Measurements from ENCODE around the gene GALNT17. TPM values are rescaled to one million over a fixed set of nuclear protein-coding genes. Genes with fewer than 3 reads are reported as not detected.
A peak's percentile ranks its signal among the peaks of the same experiment; 100 is the strongest.

The GALNT17 gene
- total RNA-seq, 1 donor = 0.36 TPM

DNA sequence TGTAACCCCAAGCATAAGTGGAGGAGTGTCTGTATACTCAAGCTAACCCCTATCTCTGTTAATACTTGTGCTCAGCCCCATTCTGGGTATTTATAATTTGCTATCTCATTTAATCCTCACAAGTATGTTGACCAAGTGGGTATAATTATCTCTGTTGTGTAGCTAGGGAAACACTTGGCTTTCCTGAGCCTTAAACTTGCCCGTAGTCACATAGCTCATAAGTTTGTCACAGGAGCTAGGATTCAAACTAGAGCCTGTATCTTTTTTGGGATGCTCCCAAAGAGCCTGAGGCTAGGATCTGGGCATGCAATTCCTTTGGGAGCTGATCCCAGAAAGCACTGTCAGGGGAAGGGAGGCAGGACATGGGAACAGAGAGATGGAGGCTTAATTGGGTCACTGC is 377.4 kb downstream of the GALNT17 start:
- Histone ChIP-seq H3K36me3 (ENCODE audit: insufficient read depth, low read length) (no peaks in the 10 kb centered on the region), H3K27ac (ENCODE audit: low read depth, low read length) (no peak overlapping the region)

DNA sequence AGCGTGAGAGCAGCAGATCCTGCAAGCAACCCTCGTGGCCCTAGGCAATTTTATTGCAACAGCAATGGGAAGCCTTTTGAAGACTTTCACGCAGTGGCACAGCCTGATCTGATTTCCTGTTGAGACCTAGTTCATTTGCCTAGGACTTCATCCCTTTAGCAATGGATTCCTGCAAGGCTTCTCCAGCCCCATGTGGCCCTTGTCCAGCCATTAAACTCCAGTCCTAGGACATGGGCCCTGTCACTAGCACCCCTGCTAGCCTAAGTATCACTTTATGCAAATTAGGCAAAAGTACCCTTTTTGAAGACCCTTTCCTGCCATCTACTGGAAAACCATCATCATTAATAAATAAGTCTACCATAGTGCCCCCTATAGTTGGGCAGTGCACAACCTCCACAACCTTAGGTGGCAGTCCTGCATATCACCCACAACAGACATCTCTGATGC is 379.4 kb downstream of the GALNT17 start:
- H2AFZ ChIP-seq (ENCODE audit: low read length) = no peak overlapping the region
- H3K4me2 ChIP-seq (ENCODE audit: insufficient read depth, low read length) = no peak overlapping the region
- no peak overlapping the region for H3K4me3 ChIP-seq (ENCODE audit: insufficient read depth, low read length)
- no peaks in the 10 kb centered on the region for H3K9me3 ChIP-seq (ENCODE audit: low read depth, low read length)
- DNase-seq (ENCODE audit: insufficient read length, low spot score, missing footprints) = peak; percentile 13
- no peaks in the 10 kb centered on the region for H4K20me1 ChIP-seq (ENCODE audit: insufficient read depth, low read length)
- H3K4me1 ChIP-seq (ENCODE audit: insufficient read depth, low read length) = no peaks in the 10 kb centered on the region
- no peaks in the 10 kb centered on the region for H3K79me2 ChIP-seq (ENCODE audit: insufficient read depth, low read length)
- TF ChIP-seq, protein P1, sequence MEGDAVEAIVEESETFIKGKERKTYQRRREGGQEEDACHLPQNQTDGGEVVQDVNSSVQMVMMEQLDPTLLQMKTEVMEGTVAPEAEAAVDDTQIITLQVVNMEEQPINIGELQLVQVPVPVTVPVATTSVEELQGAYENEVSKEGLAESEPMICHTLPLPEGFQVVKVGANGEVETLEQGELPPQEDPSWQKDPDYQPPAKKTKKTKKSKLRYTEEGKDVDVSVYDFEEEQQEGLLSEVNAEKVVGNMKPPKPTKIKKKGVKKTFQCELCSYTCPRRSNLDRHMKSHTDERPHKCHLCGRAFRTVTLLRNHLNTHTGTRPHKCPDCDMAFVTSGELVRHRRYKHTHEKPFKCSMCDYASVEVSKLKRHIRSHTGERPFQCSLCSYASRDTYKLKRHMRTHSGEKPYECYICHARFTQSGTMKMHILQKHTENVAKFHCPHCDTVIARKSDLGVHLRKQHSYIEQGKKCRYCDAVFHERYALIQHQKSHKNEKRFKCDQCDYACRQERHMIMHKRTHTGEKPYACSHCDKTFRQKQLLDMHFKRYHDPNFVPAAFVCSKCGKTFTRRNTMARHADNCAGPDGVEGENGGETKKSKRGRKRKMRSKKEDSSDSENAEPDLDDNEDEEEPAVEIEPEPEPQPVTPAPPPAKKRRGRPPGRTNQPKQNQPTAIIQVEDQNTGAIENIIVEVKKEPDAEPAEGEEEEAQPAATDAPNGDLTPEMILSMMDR (IDR thresholded peaks at IDR 0.05; ENCODE audit: extremely low read depth, low read depth, low read length) = peak; percentile 19
- H3K27me3 ChIP-seq (ENCODE audit: insufficient read depth, low read length) = no peaks in the 10 kb centered on the region
- no peaks in the 10 kb centered on the region for H3K36me3 ChIP-seq (ENCODE audit: insufficient read depth, low read length)
- no peak overlapping the region for H3K27ac ChIP-seq (ENCODE audit: low read depth, low read length)

More for the DNA sequence above, 377.4 kb downstream of the GALNT17 start:
- no peaks in the 10 kb centered on the region for H3K79me2 ChIP-seq (ENCODE audit: insufficient read depth, low read length)
- no peaks in the 10 kb centered on the region for H3K4me1 ChIP-seq (ENCODE audit: insufficient read depth, low read length)
- no peaks in the 10 kb centered on the region for H4K20me1 ChIP-seq (ENCODE audit: insufficient read depth, low read length)
- H3K4me3 ChIP-seq (ENCODE audit: insufficient read depth, low read length) = no peak overlapping the region
- TF ChIP-seq, protein P1 (IDR thresholded peaks at IDR 0.05; ENCODE audit: extremely low read depth, low read depth, low read length) = no peak
- no peak overlapping the region for H2AFZ ChIP-seq (ENCODE audit: low read length)
- H3K4me2 ChIP-seq (ENCODE audit: insufficient read depth, low read length) = no peak overlapping the region
- DNase-seq (ENCODE audit: insufficient read length, low spot score, missing footprints) = no peak
- H3K9me3 ChIP-seq (ENCODE audit: low read depth, low read length) = no peaks in the 10 kb centered on the region
- H3K27me3 ChIP-seq (ENCODE audit: insufficient read depth, low read length) = no peaks in the 10 kb centered on the region

DNA sequence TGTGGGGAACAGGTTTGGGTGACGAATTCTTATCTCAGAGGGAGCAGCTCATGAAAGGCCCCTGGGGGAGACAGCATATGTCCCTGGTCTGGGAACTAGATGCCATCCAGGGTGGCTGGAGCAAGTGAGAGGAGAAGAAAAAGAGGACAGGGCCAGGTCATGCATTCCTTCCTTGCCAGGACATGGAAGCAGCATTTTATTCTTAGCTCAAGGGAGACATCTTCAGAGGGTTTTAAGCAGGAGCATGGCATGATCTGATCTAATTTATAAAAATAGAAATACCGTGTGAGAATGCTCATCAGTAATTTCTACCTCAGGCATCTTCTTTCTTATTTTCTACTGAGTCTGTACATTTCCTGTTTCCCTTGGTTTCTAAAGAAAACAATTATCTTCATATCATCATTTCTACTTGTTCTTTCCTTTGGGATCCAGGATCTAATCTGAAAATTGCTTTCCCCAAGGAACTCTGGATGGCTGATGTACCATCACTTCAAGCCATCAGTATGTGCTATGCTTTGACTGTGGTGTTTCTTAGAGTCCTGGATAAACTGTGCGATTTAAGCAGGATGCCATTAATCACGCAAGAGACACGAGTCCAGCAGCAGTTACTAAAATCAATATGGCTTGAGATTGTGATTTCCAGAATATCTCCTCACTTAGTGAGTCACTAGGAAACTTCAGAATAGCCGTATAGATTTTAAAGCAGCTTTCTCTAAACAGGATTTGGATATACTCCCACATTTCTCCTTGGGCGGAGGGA is 386.2 kb downstream of the GALNT17 start:
- no peak for DNase-seq (ENCODE audit: insufficient read length, low spot score, missing footprints)
- H3K27me3 ChIP-seq (ENCODE audit: insufficient read depth, low read length) = no peaks in the 10 kb centered on the region
- H4K20me1 ChIP-seq (ENCODE audit: insufficient read depth, low read length) = no peaks in the 10 kb centered on the region
- no peak overlapping the region for H3K4me3 ChIP-seq (ENCODE audit: insufficient read depth, low read length)
- no peak overlapping the region for H3K4me2 ChIP-seq (ENCODE audit: insufficient read depth, low read length)
- TF ChIP-seq, protein P1 (IDR thresholded peaks at IDR 0.05; ENCODE audit: extremely low read depth, low read depth, low read length) = no peak
- no peak overlapping the region for H3K27ac ChIP-seq (ENCODE audit: low read depth, low read length)
- H3K79me2 ChIP-seq (ENCODE audit: insufficient read depth, low read length) = no peaks in the 10 kb centered on the region
- no peaks in the 10 kb centered on the region for H3K36me3 ChIP-seq (ENCODE audit: insufficient read depth, low read length)
- H3K4me1 ChIP-seq (ENCODE audit: insufficient read depth, low read length) = no peaks in the 10 kb centered on the region
- no peaks in the 10 kb centered on the region for H3K9me3 ChIP-seq (ENCODE audit: low read depth, low read length)
- no peak overlapping the region for H2AFZ ChIP-seq (ENCODE audit: low read length)

DNA sequence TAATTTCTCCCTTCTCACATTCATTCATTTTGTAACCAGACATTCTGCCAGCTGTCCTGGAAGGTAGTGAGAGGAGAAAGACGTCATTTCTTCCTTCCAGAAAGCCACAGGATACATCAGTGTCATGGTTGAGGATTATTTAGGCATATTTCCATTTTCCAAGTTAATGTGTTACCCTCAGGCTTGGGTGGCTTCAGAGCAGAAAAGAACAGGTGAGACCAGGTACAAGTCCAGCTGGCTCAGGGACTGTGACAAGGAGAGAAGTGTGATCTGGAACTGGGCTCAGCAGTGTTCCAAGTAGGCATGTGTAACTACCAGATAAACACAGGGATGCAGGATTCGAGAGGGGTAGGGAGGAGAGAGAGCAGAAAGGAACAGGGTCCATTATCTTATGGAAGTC is 386.9 kb downstream of the GALNT17 start:
- H3K4me3 ChIP-seq (ENCODE audit: insufficient read depth, low read length) = no peak overlapping the region
- H4K20me1 ChIP-seq (ENCODE audit: insufficient read depth, low read length) = no peaks in the 10 kb centered on the region
- no peaks in the 10 kb centered on the region for H3K4me1 ChIP-seq (ENCODE audit: insufficient read depth, low read length)
- H3K4me2 ChIP-seq (ENCODE audit: insufficient read depth, low read length) = no peak overlapping the region
- TF ChIP-seq, protein P1 (IDR thresholded peaks at IDR 0.05; ENCODE audit: extremely low read depth, low read depth, low read length) = no peak
- no peaks in the 10 kb centered on the region for H3K27me3 ChIP-seq (ENCODE audit: insufficient read depth, low read length)
- no peak for DNase-seq (ENCODE audit: insufficient read length, low spot score, missing footprints)
- H2AFZ ChIP-seq (ENCODE audit: low read length) = no peak overlapping the region
- no peak overlapping the region for H3K27ac ChIP-seq (ENCODE audit: low read depth, low read length)
- no peaks in the 10 kb centered on the region for H3K9me3 ChIP-seq (ENCODE audit: low read depth, low read length)
- no peaks in the 10 kb centered on the region for H3K79me2 ChIP-seq (ENCODE audit: insufficient read depth, low read length)
- H3K36me3 ChIP-seq (ENCODE audit: insufficient read depth, low read length) = no peaks in the 10 kb centered on the region
